ENCODE results near the gene TRPM6.

TRPM6 gene

GRCh38 chr9:74724317-74724716, 163.4 kb downstream of the TRPM6 start:
- TF ChIP-seq, protein P1, sequence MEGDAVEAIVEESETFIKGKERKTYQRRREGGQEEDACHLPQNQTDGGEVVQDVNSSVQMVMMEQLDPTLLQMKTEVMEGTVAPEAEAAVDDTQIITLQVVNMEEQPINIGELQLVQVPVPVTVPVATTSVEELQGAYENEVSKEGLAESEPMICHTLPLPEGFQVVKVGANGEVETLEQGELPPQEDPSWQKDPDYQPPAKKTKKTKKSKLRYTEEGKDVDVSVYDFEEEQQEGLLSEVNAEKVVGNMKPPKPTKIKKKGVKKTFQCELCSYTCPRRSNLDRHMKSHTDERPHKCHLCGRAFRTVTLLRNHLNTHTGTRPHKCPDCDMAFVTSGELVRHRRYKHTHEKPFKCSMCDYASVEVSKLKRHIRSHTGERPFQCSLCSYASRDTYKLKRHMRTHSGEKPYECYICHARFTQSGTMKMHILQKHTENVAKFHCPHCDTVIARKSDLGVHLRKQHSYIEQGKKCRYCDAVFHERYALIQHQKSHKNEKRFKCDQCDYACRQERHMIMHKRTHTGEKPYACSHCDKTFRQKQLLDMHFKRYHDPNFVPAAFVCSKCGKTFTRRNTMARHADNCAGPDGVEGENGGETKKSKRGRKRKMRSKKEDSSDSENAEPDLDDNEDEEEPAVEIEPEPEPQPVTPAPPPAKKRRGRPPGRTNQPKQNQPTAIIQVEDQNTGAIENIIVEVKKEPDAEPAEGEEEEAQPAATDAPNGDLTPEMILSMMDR (IDR thresholded peaks at IDR 0.05) = no peak

GRCh38 chr9:74721696-74722660, 165.7 kb downstream of the TRPM6 start:
- TF ChIP-seq, protein P1 (IDR thresholded peaks at IDR 0.05) = no peak

- TF ChIP-seq, protein P1 (IDR thresholded peaks at IDR 0.05) = no peak
Observed at GRCh38 chr9:74719306-74719705, 168.4 kb downstream of the TRPM6 start.

DNA sequence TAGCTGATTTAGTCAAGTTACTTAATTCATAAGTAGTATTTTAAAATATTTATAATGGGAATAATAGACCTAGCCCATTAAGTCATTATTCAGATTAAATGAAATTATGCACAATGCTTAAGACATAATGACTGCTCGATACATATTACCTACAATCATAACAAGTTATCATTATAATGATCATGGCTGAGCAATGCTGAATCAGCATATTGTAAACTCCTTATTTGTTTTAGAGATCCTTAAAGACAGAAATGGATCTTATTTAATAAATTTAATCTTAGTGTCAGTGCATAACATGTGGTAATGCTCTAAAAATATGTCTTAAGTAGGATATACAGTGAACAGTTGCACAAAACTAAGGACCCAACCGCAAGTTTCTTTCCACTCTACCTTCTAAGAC, 169.0 kb downstream of the TRPM6 start:
- TF ChIP-seq, protein P1 (IDR thresholded peaks at IDR 0.05) = no peak

DNA sequence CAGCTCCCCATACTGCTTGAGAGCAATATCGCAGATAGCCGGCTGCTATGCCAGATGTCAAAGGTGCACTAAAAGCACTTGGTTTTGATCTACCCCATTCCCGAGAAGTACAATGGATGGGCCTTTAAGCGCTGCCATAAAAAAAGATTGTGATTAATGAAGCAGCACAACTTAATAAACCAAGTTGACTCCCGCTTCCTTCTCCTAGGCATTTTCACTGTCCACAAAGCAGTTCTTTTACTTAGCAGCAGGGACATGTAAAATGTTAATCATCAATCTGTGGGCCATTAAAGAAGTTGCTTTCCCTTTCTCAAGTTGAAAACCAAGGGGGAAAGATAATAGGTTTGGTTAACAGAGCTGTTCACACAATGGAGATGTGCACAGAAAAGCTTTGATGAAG, 176.4 kb downstream of the TRPM6 start:
- TF ChIP-seq, protein P1 (IDR thresholded peaks at IDR 0.05) = no peak

- TF ChIP-seq, protein P1 (IDR thresholded peaks at IDR 0.05) = no peak
Observed at GRCh38 chr9:74697535-74697934, 190.2 kb downstream of the TRPM6 start.

DNA sequence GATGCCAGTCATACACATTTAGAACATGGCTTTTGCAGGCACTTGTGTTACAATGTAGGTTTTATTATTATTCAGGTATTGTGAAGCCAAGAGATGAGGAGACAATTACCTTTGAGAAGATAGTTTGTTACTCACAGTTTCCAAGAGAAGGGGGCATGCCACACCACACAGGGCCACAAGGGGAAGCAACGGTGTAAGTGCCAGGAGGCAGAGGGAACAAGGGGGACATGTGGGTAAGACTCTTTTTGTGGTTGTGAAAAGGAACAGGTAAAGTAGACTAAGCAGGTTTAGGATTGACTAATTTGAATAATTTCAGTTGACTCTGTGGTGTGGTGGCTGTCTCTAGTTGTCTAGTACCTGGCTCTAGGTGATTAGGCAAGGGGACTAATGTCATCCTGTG, 191.2 kb downstream of the TRPM6 start:
- TF ChIP-seq, protein P1 (IDR thresholded peaks at IDR 0.05) = no peak
